EH (cell line): Measurements from ENCODE around the gene MAML2.

Source experiments
- DNase-seq: peaks from one replicate; pipeline ENCODE4 v3.0.0-alpha.2; 2015; ENCODE audit warnings: low read depth

Gene MAML2

GRCh38 chr11:96211436-96211835 lies 131.6 kb downstream of the MAML2 start:
- no peak for DNase-seq

DNA sequence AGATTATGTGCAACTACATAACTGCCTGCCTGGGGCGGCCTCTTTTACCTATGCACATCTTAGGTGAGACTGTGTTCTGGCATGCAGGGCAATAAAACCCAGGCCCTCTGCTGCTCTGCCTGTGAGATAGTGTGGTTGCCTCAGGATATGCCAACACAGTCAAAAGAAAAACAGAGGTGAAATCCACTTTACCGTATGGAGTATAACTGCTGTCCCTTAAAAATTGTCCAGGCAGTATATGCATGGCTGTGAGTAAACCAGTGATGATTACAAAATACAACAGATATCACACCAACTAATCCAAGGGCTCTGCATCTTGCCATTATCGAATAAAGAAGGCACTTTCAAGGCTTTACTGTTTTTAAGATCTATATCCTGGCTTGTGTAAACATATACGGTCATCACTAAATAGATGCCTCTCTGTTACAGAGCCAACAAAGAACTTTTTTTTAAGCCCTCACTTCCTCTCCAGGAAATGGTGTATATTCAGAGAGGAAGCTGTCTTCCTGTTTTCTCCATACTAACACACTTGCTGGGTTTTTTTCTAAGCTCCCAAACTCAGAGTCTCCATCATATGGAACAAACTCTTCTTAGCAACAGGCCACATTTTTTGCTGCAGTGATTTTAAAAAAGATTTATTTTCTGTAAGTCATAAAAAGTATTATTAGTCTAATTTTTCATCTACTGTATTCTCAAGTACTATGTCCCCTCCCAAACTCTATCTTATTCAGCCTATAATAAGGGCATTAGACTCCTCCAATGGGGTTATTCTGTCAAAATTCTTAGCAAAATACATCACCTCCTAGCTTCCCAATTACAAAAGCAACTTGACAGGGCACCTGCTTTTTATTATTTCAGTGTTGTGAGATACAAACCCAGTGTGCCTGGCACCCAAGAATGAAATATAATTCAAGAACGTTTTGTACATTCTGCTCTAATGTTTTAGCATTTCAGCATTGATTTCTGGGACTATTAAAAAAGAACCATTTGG lies 135.2 kb downstream of the MAML2 start:
- DNase-seq: peak; percentile 53

GRCh38 chr11:96206955-96207354 lies 136.0 kb downstream of the MAML2 start:
- no peak for DNase-seq

GRCh38 chr11:96205460-96205809 lies 137.6 kb downstream of the MAML2 start:
- DNase-seq: peak; percentile 36

- no peak for DNase-seq
Observed at GRCh38 chr11:96204721-96205459, 138.1 kb downstream of the MAML2 start.

DNA sequence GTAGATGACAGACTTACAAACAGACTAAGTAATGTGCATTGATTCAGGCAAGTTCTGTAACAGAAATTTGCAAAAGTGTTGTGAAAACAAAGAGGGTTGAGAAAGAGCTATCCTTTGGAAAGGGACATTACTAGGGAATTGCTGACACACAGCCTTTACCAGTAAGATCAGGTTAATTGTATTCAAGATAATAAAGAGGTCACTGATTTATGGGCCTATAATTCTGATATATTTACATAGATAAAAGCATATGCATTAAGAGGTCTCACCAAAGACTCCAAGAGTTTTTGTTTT lies 138.7 kb downstream of the MAML2 start:
- no peak for DNase-seq

DNA sequence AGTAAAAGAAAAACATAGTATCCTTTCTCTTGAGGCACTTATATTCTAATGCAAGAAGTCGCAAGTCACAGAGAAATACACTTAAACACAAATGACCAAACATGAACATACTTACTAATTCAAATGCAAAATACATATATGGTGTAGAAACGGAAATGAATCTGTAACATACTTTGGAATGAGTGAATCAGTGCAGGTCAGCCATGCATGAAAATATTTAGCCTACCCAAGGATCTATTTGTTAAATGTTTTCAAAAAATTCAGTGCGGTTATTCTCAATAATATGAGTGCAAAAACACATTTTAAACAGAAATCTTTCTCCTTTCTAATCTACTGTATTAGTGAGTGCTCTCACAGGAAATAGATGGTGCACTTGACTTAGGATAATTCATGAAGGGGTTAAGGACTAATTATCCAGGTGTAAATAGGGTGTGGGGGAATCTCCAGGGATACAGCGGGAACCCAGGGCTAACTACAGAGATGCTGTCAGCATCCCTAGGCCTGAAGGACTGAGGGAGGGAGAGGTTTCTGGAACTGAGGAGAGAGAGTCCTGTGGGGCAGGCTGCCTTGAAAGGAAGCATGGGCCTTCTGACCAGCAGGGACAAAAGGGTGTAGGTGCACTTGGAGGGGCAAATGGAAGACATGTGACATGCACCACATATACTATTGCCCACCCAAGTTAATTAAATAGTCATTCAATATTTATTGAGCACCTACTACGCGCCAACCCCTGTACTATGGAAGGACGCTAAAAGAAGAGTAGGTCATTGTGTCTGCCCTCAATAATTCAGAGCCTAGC lies 139.2 kb downstream of the MAML2 start:
- DNase-seq: no peak

- DNase-seq: peak; percentile 97
Observed at GRCh38 chr11:96200243-96200642, 142.8 kb downstream of the MAML2 start.

- peak; percentile 48 for DNase-seq
Observed at GRCh38 chr11:96199563-96200025, 143.4 kb downstream of the MAML2 start.

- no peak for DNase-seq
Observed at GRCh38 chr11:96197801-96198701, 144.9 kb downstream of the MAML2 start.

- peak; percentile 66 for DNase-seq
Observed at GRCh38 chr11:96197103-96197502, 145.9 kb downstream of the MAML2 start.

- no peak for DNase-seq
Observed at GRCh38 chr11:96196181-96196662, 146.8 kb downstream of the MAML2 start.

GRCh38 chr11:96195671-96196070 lies 147.3 kb downstream of the MAML2 start:
- DNase-seq: no peak

DNA sequence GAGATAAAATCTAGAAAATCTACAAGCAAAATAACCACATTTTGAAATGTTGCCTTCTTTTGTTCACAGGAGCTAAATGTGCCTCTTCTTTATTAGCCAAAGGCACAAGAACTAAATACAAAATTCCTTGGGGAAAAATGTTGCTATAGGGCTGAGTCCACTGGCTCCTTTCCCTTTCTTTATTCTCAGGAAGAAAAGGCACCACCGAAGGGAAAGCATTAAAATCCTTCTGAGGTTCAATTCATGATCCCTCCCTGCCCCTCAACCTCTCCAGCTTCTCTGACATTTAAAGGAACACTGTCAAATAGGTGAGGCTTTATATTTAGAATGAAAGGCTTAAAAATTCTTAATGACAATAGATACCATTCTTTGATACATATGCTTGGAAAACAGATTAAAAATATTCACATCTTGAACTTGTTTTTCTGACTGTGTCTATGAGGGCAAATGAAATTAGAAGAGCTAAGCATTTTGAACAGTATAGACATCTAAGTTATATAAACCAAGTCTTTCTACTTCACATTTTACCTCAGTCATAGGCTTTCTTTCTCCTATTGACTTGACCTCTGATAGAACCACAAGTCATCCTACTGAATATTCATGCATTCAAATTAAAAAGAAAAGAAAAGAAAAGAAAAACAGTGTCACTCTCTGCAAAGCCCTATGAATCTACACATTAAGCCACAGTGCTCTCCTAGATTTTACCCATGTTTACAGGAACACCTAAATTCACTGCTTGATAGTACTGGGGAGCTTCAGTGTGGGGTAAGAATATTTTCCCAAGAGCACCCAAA lies 148.2 kb downstream of the MAML2 start:
- DNase-seq: no peak

- no peak for DNase-seq
Observed at GRCh38 chr11:96193745-96194443, 149.1 kb downstream of the MAML2 start.

DNA sequence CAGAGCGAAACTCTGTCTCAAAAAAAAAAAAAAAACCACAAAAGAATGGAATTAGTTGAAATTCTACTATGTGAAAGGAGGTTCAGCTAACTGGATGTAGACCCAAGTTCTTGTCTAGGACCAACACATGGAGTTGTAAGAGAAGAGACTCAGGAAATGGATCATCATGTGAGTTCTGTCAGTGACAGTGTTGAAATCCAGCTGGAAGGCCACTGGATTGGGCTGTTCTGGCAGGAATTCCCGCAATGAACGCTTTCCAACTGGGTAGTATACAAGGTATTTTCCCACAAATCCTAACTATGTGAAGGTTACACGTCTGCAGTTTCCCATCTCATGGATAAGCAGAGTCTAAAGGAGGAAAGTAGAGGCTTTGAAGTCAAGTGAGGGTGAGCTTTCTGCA lies 151.2 kb downstream of the MAML2 start:
- no peak for DNase-seq

DNA sequence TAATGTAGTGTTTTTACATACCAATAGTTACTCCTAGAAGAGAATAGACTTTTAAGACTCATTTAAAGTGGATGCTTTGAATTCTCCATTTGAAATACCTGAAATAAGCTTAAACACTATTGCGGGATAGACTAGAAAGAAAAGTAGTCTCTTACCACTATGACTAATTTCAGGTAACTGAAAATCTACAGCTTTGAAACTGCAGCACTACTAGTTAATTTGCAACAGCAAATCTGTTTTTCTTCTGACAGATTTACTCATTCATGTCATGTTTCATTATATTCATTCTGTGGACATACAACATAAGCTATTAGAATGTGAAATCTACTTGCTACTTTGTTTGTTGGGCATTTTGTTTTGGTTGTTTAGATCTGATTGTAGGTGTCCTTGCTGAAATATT lies 153.6 kb downstream of the MAML2 start:
- DNase-seq: no peak

DNA sequence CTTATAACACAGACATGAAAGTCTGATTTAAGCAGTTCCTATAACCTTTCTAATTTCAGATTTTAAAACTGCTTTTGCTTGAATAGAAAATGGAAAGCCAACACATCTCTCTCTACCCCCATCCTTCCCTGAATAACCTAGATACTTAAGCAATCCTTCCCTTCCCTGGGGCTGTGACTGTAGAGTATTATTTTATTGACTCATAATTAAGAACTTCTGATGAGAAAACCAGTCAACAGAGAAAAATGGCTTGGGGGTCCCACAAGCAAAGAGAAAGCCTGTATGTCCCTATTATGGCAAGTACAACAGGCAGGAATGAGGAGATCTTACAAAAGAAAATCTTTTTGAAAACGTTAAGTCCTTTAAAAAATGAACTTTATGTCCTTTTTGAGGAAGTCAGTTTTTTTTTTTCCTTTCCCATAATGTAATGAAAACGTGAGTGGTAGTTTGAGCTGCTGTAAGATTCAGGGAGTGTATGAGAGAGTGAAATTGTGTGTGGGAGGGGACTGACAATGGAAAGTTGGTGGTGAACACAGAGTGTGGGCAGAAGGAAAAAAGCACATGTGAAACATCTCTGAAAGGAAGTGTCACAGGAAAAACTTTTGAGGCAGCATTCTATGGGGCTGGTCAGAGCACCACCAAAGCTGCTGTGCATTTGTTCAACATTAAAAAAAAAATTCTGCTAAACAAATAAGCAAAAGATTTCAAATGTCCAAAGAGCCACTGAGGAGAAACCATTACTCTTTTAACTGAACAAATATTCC lies 154.6 kb downstream of the MAML2 start:
- DNase-seq: peak; percentile 91

GRCh38 chr11:96187822-96188221 lies 155.2 kb downstream of the MAML2 start:
- DNase-seq: peak; percentile 93
